Measurements from ENCODE around the gene LMOD3. TPM values are rescaled to one million over a fixed set of nuclear protein-coding genes. Genes with fewer than 3 reads are reported as not detected.

LMOD3 gene
- total and polyA plus RNA-seq, 2 of the 4 experiments (the other 2 are of a cell fraction) = not detected

DNA sequence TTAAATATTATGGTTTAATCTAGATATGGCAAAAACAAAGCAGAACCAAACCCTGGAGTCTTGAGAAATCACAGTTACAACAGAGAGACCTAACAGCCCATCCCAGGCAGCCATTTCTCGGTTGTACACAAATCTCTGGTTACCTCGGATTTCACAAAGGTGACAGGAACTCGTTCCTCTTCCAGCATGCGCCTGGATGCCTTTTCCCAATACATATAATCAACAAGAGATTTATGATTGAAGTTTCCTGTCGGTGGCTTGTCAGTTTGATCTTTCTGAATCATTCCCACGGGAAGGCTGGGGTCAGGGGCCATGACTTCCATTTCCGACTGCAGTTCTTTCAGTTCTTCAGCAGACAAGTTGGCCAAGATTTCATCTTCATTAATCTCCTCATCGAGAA lies 445 bp downstream of the LMOD3 start:
- no peak for ATAC-seq (ENCODE audit: low read depth)
- no peak overlapping the region for H2AFZ ChIP-seq (replicated peaks; ENCODE audit: low read length, poor library complexity)

More for the DNA sequence above, 445 bp downstream of the LMOD3 start:
- Histone ChIP-seq H3K9ac (ENCODE audit: low read depth, low read length) (no peak overlapping the region), H4K20me1 (ENCODE audit: insufficient read depth, low read length) (no peaks in the 10 kb centered on the region), H2BK5ac (ENCODE audit: low read depth, low read length, poor library complexity, severe bottlenecking) (no peak overlapping the region), H3K9me1 (ENCODE audit: insufficient read depth, low read length) (no peaks in the 10 kb centered on the region), H3K27ac (ENCODE audit: insufficient read depth, low read length) (no peak overlapping the region), H3K4me3 (ENCODE audit: insufficient read depth, low read depth, low read length) (no peak overlapping the region), H2AK9ac (replicated peaks; ENCODE audit: low read depth, low read length, poor library complexity) (no peak overlapping the region), H3K9me3 (ENCODE audit: control insufficient read depth, insufficient read depth, low read length) (no peaks in the 10 kb centered on the region), H4K8ac (ENCODE audit: low read depth in 2 of 2, low read length in 2 of 2) (no peak overlapping the region), H3K4me1 (ENCODE audit: control insufficient read depth, insufficient read depth, low read length) (no peaks in the 10 kb centered on the region), H2BK15ac (ENCODE audit: low read depth, low read length) (no peak overlapping the region), H3K36me3 (ENCODE audit: control insufficient read depth, insufficient read depth, low read length) (no peaks in the 10 kb centered on the region), H3K56ac (ENCODE audit: extremely low read depth, insufficient read depth, low read length) (no peak overlapping the region), H4K91ac (ENCODE audit: insufficient read depth, low read depth, low read length) (no peak overlapping the region), H3K23ac (ENCODE audit: low read depth, low read length) (no peak overlapping the region), H2BK20ac (ENCODE audit: low read depth, low read length) (no peak overlapping the region), H3K27me3 (ENCODE audit: control insufficient read depth, insufficient read depth, low read length) (peaks cover 8% of the 10 kb centered on the region), H3K18ac (ENCODE audit: low read depth, low read length) (no peak overlapping the region), H3K79me1 (ENCODE audit: low read depth in 1 of 2, low read length in 2 of 2) (no peaks in the 10 kb centered on the region), H3K4ac (ENCODE audit: low read depth, low read length) (no peak overlapping the region), H3K4me2 (ENCODE audit: low read depth, low read length) (no peak overlapping the region), H4K5ac (ENCODE audit: low read depth, low read length) (no peak overlapping the region), H2BK120ac (ENCODE audit: low read depth, low read length) (no peak overlapping the region), H3K14ac (replicated peaks; ENCODE audit: low read depth, low read length) (no peak overlapping the region), H2AK5ac (ENCODE audit: low read depth, low read length) (no peak overlapping the region)
- no CpG with 5 or more reads among the region's 8 CpGs for WGBS, 2 experiments (ENCODE audit: extremely low coverage in 2 of 2, insufficient read length in 1 of 2)
- BruUV-seq (replicated peaks) = no TSS peak
- intact Hi-C loops (cut with micrococcal nuclease) = loop anchor here (1.0 to 10.0 kb wide), 3 partner anchors 184 to 553 kb away; no protein-coding TSS in a partner anchor
- DNase-seq = no peak
- in situ Hi-C loops (cut with MboI; ENCODE audit: low sequenced_read_pairs) = no loop called here
- ChIA-PET CTCF (interaction anchor here (0.8 to 1.6 kb wide), 7 partner anchors 13 to 185 kb away, joined by 3 to 12 read pairs (median 3); no protein-coding TSS in a partner anchor), POLR2A (ENCODE audit: unreplicated experiment) (no interaction called here)
- TF ChIP-seq CHD1 (IDR thresholded peaks at IDR 0.05; ENCODE audit: low read depth, low read length) (no peak), MAZ (IDR thresholded peaks at IDR 0.05; ENCODE audit: borderline replicate concordance, low read depth, low read length) (no peak), MXI1 (IDR thresholded peaks at IDR 0.05; ENCODE audit: borderline replicate concordance, low read depth, low read length) (no peak), BHLHE40 (IDR thresholded peaks at IDR 0.05; ENCODE audit: low read depth, low read length) (no peak), MAFK (IDR thresholded peaks at IDR 0.05; ENCODE audit: low read depth, low read length) (no peak), NFE2L2 (IDR thresholded peaks at IDR 0.05; ENCODE audit: low read depth, low read length) (no peak), SMC3 (IDR thresholded peaks at IDR 0.05; ENCODE audit: low read depth, low read length) (no peak), CEBPB (IDR thresholded peaks at IDR 0.05; ENCODE audit: low read depth, low read length) (no peak), FOS (IDR thresholded peaks at IDR 0.05; ENCODE audit: low read depth, low read length) (no peak), RCOR1 (IDR thresholded peaks at IDR 0.05; ENCODE audit: insufficient replicate concordance, low read length) (no peak), RFX5 (IDR thresholded peaks at IDR 0.05; ENCODE audit: low read depth, low read length) (no peak), RAD21 (IDR thresholded peaks at IDR 0.05; ENCODE audit: low read length) (no peak), POLR2A (IDR thresholded peaks at IDR 0.05; ENCODE audit: low read depth, low read length) (no peak)
- TF ChIP-seq, protein P1, sequence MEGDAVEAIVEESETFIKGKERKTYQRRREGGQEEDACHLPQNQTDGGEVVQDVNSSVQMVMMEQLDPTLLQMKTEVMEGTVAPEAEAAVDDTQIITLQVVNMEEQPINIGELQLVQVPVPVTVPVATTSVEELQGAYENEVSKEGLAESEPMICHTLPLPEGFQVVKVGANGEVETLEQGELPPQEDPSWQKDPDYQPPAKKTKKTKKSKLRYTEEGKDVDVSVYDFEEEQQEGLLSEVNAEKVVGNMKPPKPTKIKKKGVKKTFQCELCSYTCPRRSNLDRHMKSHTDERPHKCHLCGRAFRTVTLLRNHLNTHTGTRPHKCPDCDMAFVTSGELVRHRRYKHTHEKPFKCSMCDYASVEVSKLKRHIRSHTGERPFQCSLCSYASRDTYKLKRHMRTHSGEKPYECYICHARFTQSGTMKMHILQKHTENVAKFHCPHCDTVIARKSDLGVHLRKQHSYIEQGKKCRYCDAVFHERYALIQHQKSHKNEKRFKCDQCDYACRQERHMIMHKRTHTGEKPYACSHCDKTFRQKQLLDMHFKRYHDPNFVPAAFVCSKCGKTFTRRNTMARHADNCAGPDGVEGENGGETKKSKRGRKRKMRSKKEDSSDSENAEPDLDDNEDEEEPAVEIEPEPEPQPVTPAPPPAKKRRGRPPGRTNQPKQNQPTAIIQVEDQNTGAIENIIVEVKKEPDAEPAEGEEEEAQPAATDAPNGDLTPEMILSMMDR (conservative IDR thresholded peaks at IDR 0.05; ENCODE audit: low read depth, low read length) = no peak
- TF ChIP-seq, protein P2, sequence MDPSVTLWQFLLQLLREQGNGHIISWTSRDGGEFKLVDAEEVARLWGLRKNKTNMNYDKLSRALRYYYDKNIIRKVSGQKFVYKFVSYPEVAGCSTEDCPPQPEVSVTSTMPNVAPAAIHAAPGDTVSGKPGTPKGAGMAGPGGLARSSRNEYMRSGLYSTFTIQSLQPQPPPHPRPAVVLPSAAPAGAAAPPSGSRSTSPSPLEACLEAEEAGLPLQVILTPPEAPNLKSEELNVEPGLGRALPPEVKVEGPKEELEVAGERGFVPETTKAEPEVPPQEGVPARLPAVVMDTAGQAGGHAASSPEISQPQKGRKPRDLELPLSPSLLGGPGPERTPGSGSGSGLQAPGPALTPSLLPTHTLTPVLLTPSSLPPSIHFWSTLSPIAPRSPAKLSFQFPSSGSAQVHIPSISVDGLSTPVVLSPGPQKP (IDR thresholded peaks at IDR 0.05; ENCODE audit: borderline replicate concordance, low read depth, low read length) = no peak
- TF ChIP-seq, protein P3, sequence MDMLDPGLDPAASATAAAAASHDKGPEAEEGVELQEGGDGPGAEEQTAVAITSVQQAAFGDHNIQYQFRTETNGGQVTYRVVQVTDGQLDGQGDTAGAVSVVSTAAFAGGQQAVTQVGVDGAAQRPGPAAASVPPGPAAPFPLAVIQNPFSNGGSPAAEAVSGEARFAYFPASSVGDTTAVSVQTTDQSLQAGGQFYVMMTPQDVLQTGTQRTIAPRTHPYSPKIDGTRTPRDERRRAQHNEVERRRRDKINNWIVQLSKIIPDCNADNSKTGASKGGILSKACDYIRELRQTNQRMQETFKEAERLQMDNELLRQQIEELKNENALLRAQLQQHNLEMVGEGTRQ (IDR thresholded peaks at IDR 0.05; ENCODE audit: low read depth, low read length) = no peak
- dilution Hi-C loops (cut with HindIII; ENCODE audit: low sequenced_read_pairs, unreplicated experiment) = no loop called here
